ENCODE measurements around the gene SLC1A4. TPM values are rescaled to one million over a fixed set of nuclear protein-coding genes. Genes with fewer than 3 reads are reported as not detected.

Gene SLC1A4
- total and polyA plus RNA-seq, 2 of the 4 experiments (the other 2 are of a cell fraction), result 6.8 to 8.1 TPM

- H4K5ac ChIP-seq (ENCODE audit: low read depth, low read length), result no peak overlapping the region
- no TSS peak for BruUV-seq (replicated peaks)
- 87% methylated on average over 8 of the region's 14 CpGs; no CpG with 5 or more reads in 1 of the 2 experiments for WGBS, 2 experiments (ENCODE audit: extremely low coverage in 2 of 2, insufficient read length in 1 of 2)
- H2BK20ac ChIP-seq (ENCODE audit: low read depth, low read length), result 0 out of 2 replicates have a peak overlapping the region, but pooled peaks have one; percentile 20
- H3K27me3 ChIP-seq (ENCODE audit: control insufficient read depth, insufficient read depth, low read length), result no peaks in the 10 kb centered on the region; the same call in none of the 2 replicates
- no peak overlapping the region; the same call in 1 of the 2 replicates for H3K23ac ChIP-seq (ENCODE audit: low read depth, low read length)
- H3K14ac ChIP-seq (replicated peaks; ENCODE audit: low read depth, low read length), result 0 out of 2 replicates have a peak overlapping the region, but pooled peaks have one; percentile 1
- H2BK5ac ChIP-seq (ENCODE audit: low read depth, low read length, poor library complexity, severe bottlenecking), result no peak overlapping the region
- no peak overlapping the region; the same call in 2 of the 3 replicates for H2BK15ac ChIP-seq (ENCODE audit: low read depth, low read length)
- 0 out of 4 replicates have a peak, but pooled peaks cover 0 to 4% of the 10 kb centered on the region in 2 experiments for H3K79me1 ChIP-seq (ENCODE audit: low read depth in 1 of 2, low read length in 2 of 2)
- CTCF ChIA-PET, result interaction anchor here (0.6 kb wide), 1 partner anchor 98 kb away, joined by 3 read pairs; no protein-coding TSS in a partner anchor
- peak overlapping the region; percentile 20; the same call in 1 of the 2 replicates for H3K4ac ChIP-seq (ENCODE audit: low read depth, low read length)
- no peak overlapping the region for H3K9ac ChIP-seq (ENCODE audit: low read depth, low read length)
- in situ Hi-C loops (cut with MboI; ENCODE audit: low sequenced_read_pairs), result no loop called here
- POLR2A ChIA-PET (ENCODE audit: unreplicated experiment), result no interaction called here
- peaks cover 21% of the 10 kb centered on the region for H3K9me1 ChIP-seq (ENCODE audit: insufficient read depth, low read length)
- no peak overlapping the region for H4K8ac ChIP-seq (ENCODE audit: low read depth in 2 of 2, low read length in 2 of 2)
- H3K4me3 ChIP-seq (ENCODE audit: insufficient read depth, low read depth, low read length), result no peak overlapping the region
- ATAC-seq (ENCODE audit: low read depth) (no peak), DNase-seq (peak; percentile 43)
- H4K91ac ChIP-seq (ENCODE audit: insufficient read depth, low read depth, low read length), result no peak overlapping the region
- no peaks in the 10 kb centered on the region for H3K9me3 ChIP-seq (ENCODE audit: control insufficient read depth, insufficient read depth, low read length)
- TF ChIP-seq BHLHE40 (IDR thresholded peaks at IDR 0.05; ENCODE audit: low read depth, low read length) (no peak), POLR2A (IDR thresholded peaks at IDR 0.05; ENCODE audit: low read depth, low read length) (no peak), CTCF (conservative IDR thresholded peaks at IDR 0.05; ENCODE audit: low read depth, low read length) (no peak), RCOR1 (IDR thresholded peaks at IDR 0.05; ENCODE audit: insufficient replicate concordance, low read length) (no peak), RFX5 (IDR thresholded peaks at IDR 0.05; ENCODE audit: low read depth, low read length) (no peak), CEBPB (IDR thresholded peaks at IDR 0.05; ENCODE audit: low read depth, low read length) (no peak)
- intact Hi-C loops (cut with micrococcal nuclease), result loop anchor here (5.0 kb wide), 1 partner anchor 37 kb away; the partner anchor contains the start of gene SLC1A4
- H3K27ac ChIP-seq (ENCODE audit: insufficient read depth, low read length), result no peak overlapping the region
- H2BK120ac ChIP-seq (ENCODE audit: low read depth, low read length), result no peak overlapping the region
- H3K4me2 ChIP-seq (ENCODE audit: low read depth, low read length), result no peak overlapping the region
- H3K18ac ChIP-seq (ENCODE audit: low read depth, low read length), result no peak overlapping the region
- no peak overlapping the region for H3K56ac ChIP-seq (ENCODE audit: extremely low read depth, insufficient read depth, low read length)
- H3K4me1 ChIP-seq (ENCODE audit: control insufficient read depth, insufficient read depth, low read length), result peaks cover 22% of the 10 kb centered on the region
- H3K36me3 ChIP-seq (ENCODE audit: control insufficient read depth, insufficient read depth, low read length), result no peaks in the 10 kb centered on the region
- dilution Hi-C loops (cut with HindIII; ENCODE audit: low sequenced_read_pairs, unreplicated experiment), result no loop called here
- peaks cover 4% of the 10 kb centered on the region; the same call in 1 of the 2 replicates for H4K20me1 ChIP-seq (ENCODE audit: insufficient read depth, low read length)
- H2AK5ac ChIP-seq (ENCODE audit: low read depth, low read length), result no peak overlapping the region
- H2AFZ ChIP-seq (replicated peaks; ENCODE audit: low read length, poor library complexity), result no peak overlapping the region
- no peak overlapping the region for H2AK9ac ChIP-seq (replicated peaks; ENCODE audit: low read depth, low read length, poor library complexity)
Measured at GRCh38 chr2:64950226-64951160, 38.7 kb upstream of the SLC1A4 start.

Data from IMR-90 (cell line).